ENCODE measurements around the gene KCNK10. TPM values are rescaled to one million over a fixed set of nuclear protein-coding genes. Genes with fewer than 3 reads are reported as not detected.

KCNK10 gene
- total and polyA plus RNA-seq, 4 experiments from 2014 or later: not detected

DNA sequence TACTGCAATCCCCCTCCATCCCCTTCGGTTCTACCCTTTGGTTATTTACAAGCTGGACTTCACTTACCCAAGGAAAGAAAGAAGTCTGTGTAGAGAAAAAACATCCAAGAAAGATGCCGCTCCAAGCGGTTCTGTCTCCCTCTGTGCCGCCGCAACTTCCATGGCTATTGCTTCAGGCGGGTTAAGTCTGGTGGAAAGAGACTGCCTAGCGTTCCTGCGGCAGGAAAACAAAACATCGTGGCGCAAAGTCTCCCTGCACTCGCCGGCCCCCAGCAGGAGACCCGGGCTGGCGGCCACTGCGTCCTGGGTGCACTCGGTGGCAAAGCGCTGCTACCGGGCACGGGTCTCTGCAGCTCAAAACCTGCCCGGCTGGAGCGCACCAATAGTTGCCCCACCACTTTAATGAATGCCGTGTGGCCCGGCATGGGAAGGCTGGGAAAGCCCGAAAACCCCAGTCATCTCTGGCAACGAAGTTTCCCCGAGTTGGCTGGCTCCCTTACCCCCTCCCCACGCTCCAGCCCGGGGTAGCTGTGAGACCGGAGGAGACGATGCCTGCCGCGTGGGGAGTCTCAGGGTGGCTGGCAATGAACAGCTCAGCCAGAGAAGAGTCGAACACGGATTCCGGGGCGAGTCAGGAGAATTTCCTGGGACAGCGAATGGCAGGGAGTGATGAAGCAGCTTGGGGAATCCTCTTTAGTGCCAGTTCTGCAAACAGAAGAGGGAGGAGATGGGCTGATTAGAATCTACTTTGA, 3.5 kb upstream of the KCNK10 start:
- peaks cover 0 to 1% (median 0%) of the 10 kb centered on the region in 8 donors for H3K9me3 Mint-ChIP-seq
- peaks cover 44 to 51% of the 10 kb centered on the region in 2 donors for H3K27me3 Mint-ChIP-seq
- peaks cover 0 to 8% (median 6%) of the 10 kb centered on the region in 4 donors for H3K4me1 Mint-ChIP-seq
- H3K4me3 Mint-ChIP-seq: no peak overlapping the region
- H3K27me3 ChIP-seq (ENCODE audit: insufficient read depth, low read length): peaks cover 16% of the 10 kb centered on the region
- H3K9me3 ChIP-seq (ENCODE audit: control insufficient read depth in 1 of 2, low read length in 2 of 2): no peaks in the 10 kb centered on the region
- H3K36me3 Mint-ChIP-seq: no peaks in the 10 kb centered on the region
- intact Hi-C loops (cut with micrococcal nuclease): no loop called here
- CTCF ChIA-PET (ENCODE audit: partially characterized antibody): no interaction called here
- DNase-seq: no peak
- POLR2A ChIA-PET (ENCODE audit: partially characterized antibody): no interaction called here
- H3K27ac Mint-ChIP-seq: no peak overlapping the region
- no peak overlapping the region for H3K27ac ChIP-seq (ENCODE audit: low read depth, low read length)
- H3K36me3 ChIP-seq (ENCODE audit: insufficient read depth, low read length): no peaks in the 10 kb centered on the region
- no peak overlapping the region for H3K4me3 ChIP-seq (ENCODE audit: low read length in 2 of 2)
- H3K4me1 ChIP-seq (ENCODE audit: insufficient read depth, low read length): no peaks in the 10 kb centered on the region

GRCh38 chr14:88325883-88326282, 2.8 kb upstream of the KCNK10 start:
- peaks cover 42 to 48% of the 10 kb centered on the region in 2 donors for H3K27me3 Mint-ChIP-seq
- intact Hi-C loops (cut with micrococcal nuclease): no loop called here
- H3K27me3 ChIP-seq (ENCODE audit: insufficient read depth, low read length): peaks cover 23% of the 10 kb centered on the region
- no peaks in the 10 kb centered on the region for H3K36me3 ChIP-seq (ENCODE audit: insufficient read depth, low read length)
- no peak overlapping the region for H3K4me3 Mint-ChIP-seq
- no peaks in the 10 kb centered on the region for H3K9me3 ChIP-seq (ENCODE audit: control insufficient read depth in 1 of 2, low read length in 2 of 2)
- ChIA-PET CTCF (ENCODE audit: partially characterized antibody) (no interaction called here), POLR2A (ENCODE audit: partially characterized antibody) (interaction anchor here (0.5 kb wide), 1 partner anchor 115 kb away, joined by 3 read pairs; no protein-coding TSS in a partner anchor)
- H3K36me3 Mint-ChIP-seq: no peaks in the 10 kb centered on the region
- peaks cover 0 to 1% (median 0%) of the 10 kb centered on the region in 8 donors for H3K9me3 Mint-ChIP-seq
- DNase-seq: no peak
- H3K27ac Mint-ChIP-seq: no peak overlapping the region
- H3K27ac ChIP-seq (ENCODE audit: low read depth, low read length): no peak overlapping the region
- no peak overlapping the region for H3K4me3 ChIP-seq (ENCODE audit: low read length in 2 of 2)
- no peaks in the 10 kb centered on the region for H3K4me1 ChIP-seq (ENCODE audit: insufficient read depth, low read length)
- H3K4me1 Mint-ChIP-seq: peaks cover 0 to 8% (median 6%) of the 10 kb centered on the region in 4 donors

GRCh38 chr14:88324930-88325329, 1.9 kb upstream of the KCNK10 start:
- no peaks in the 10 kb centered on the region for H3K4me1 ChIP-seq (ENCODE audit: insufficient read depth, low read length)
- H3K36me3 ChIP-seq (ENCODE audit: insufficient read depth, low read length): no peaks in the 10 kb centered on the region
- intact Hi-C loops (cut with micrococcal nuclease): no loop called here
- Mint-ChIP-seq H3K27ac (no peak overlapping the region), H3K4me3 (no peak overlapping the region), H3K4me1 (peaks cover 0 to 8% (median 6%) of the 10 kb centered on the region in 4 donors), H3K36me3 (no peaks in the 10 kb centered on the region), H3K27me3 (peaks cover 38 to 42% of the 10 kb centered on the region in 2 donors), H3K9me3 (peaks cover 0 to 1% (median 0%) of the 10 kb centered on the region in 8 donors)
- H3K27me3 ChIP-seq (ENCODE audit: insufficient read depth, low read length): peaks cover 24% of the 10 kb centered on the region
- ChIA-PET POLR2A (ENCODE audit: partially characterized antibody) (no interaction called here), CTCF (ENCODE audit: partially characterized antibody) (no interaction called here)
- no peak for DNase-seq
- H3K4me3 ChIP-seq (ENCODE audit: low read length in 2 of 2): no peak overlapping the region
- no peaks in the 10 kb centered on the region for H3K9me3 ChIP-seq (ENCODE audit: control insufficient read depth in 1 of 2, low read length in 2 of 2)
- no peak overlapping the region for H3K27ac ChIP-seq (ENCODE audit: low read depth, low read length)

DNA sequence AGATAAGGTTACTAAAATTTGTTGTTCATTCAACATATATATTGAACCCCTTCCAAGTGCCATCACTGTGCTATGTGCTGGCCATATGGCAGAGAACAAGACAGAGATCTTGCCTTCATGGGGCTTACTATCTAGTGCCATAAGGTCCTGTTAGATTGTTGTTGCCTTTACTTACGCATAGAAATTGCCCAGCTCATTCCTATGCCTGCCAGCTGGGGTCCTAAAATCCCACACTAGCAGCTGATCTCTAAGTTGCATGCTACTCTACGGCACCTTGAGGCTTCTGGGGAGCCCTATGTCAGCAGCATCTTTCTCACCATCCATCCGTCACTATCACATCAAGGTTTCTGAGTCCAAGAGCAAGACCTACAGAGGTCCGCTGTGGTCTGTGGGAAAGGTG, 1.4 kb upstream of the KCNK10 start:
- H3K36me3 Mint-ChIP-seq: no peaks in the 10 kb centered on the region
- peak overlapping the region in 1 of 8 donors; percentile 19 for H3K4me3 Mint-ChIP-seq
- POLR2A ChIA-PET (ENCODE audit: partially characterized antibody): no interaction called here
- Histone ChIP-seq H3K4me3 (ENCODE audit: low read length in 2 of 2) (no peak overlapping the region), H3K27me3 (ENCODE audit: insufficient read depth, low read length) (peaks cover 24% of the 10 kb centered on the region), H3K4me1 (ENCODE audit: insufficient read depth, low read length) (no peaks in the 10 kb centered on the region), H3K9me3 (ENCODE audit: control insufficient read depth in 1 of 2, low read length in 2 of 2) (no peaks in the 10 kb centered on the region), H3K36me3 (ENCODE audit: insufficient read depth, low read length) (no peaks in the 10 kb centered on the region), H3K27ac (ENCODE audit: low read depth, low read length) (no peak overlapping the region)
- peaks cover 0 to 8% (median 6%) of the 10 kb centered on the region in 4 donors for H3K4me1 Mint-ChIP-seq
- peaks cover 37 to 38% of the 10 kb centered on the region in 2 donors for H3K27me3 Mint-ChIP-seq
- peaks cover 0 to 1% (median 0%) of the 10 kb centered on the region in 8 donors for H3K9me3 Mint-ChIP-seq
- DNase-seq: no peak
- intact Hi-C loops (cut with micrococcal nuclease): no loop called here
- no peak overlapping the region for H3K27ac Mint-ChIP-seq
- CTCF ChIA-PET (ENCODE audit: partially characterized antibody): no interaction called here

- intact Hi-C loops (cut with micrococcal nuclease): no loop called here
These were observed 592 bp upstream of the KCNK10 start for GRCh38 chr14:88323523-88324199.

DNA sequence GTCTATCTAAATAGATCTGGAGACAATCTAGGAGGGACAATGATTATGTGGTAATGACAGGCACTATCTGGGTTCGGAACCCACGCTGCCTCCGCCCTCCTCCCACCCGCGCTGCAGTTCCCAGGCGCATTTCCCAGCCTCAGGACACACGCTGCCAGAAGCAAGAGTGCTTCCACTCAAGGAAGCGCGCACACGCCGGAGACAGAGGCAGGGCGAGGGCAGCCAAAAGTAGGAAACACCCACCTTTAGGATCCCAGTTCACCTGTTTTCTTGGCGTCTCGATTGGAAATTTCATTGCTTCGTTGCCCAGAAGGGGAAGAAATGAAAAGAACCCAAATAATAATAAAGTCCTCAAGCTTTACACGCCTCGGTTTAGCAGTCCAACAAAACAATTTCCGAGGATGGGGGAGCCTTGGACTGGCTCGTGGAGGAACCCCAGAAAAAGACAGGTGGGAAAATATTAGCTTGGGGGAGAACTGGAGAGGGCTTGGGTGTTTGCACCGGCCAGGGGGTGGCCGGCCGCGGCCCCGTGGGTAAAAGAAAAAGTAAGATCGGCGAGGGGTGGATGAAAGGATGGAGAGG, 474 bp downstream of the KCNK10 start:
- CTCF ChIA-PET (ENCODE audit: partially characterized antibody): no interaction called here
- Histone ChIP-seq H3K36me3 (ENCODE audit: insufficient read depth, low read length) (no peaks in the 10 kb centered on the region), H3K27me3 (ENCODE audit: insufficient read depth, low read length) (peaks cover 24% of the 10 kb centered on the region), H3K4me3 (ENCODE audit: low read length in 2 of 2) (no peak overlapping the region), H3K27ac (ENCODE audit: low read depth, low read length) (no peak overlapping the region), H3K9me3 (ENCODE audit: control insufficient read depth in 1 of 2, low read length in 2 of 2) (no peaks in the 10 kb centered on the region), H3K4me1 (ENCODE audit: insufficient read depth, low read length) (no peaks in the 10 kb centered on the region)
- H3K27ac Mint-ChIP-seq: no peak overlapping the region
- intact Hi-C loops (cut with micrococcal nuclease): no loop called here
- DNase-seq: no peak
- POLR2A ChIA-PET (ENCODE audit: partially characterized antibody): no interaction called here
- peaks cover 0 to 1% (median 0%) of the 10 kb centered on the region in 8 donors for H3K9me3 Mint-ChIP-seq
- H3K27me3 Mint-ChIP-seq: peaks cover 24 to 43% of the 10 kb centered on the region in 2 donors
- no peaks in the 10 kb centered on the region for H3K36me3 Mint-ChIP-seq
- H3K4me3 Mint-ChIP-seq: peak overlapping the region in 5 of 8 donors; percentile 9 to 43 (median 22)
- H3K4me1 Mint-ChIP-seq: peaks cover 0 to 8% (median 6%) of the 10 kb centered on the region in 4 donors

More at GRCh38 chr14:88323523-88324199, 592 bp upstream of the KCNK10 start:
- no peaks in the 10 kb centered on the region for H3K9me3 ChIP-seq (ENCODE audit: control insufficient read depth in 1 of 2, low read length in 2 of 2)
- H3K4me1 ChIP-seq (ENCODE audit: insufficient read depth, low read length): no peaks in the 10 kb centered on the region
- peak overlapping the region in 5 of 8 donors; percentile 22 to 66 (median 35) for H3K4me3 Mint-ChIP-seq
- no peak overlapping the region for H3K4me3 ChIP-seq (ENCODE audit: low read length in 2 of 2)
- H3K36me3 Mint-ChIP-seq: no peaks in the 10 kb centered on the region
- H3K9me3 Mint-ChIP-seq: peaks cover 0 to 1% (median 0%) of the 10 kb centered on the region in 8 donors
- ChIA-PET POLR2A (ENCODE audit: partially characterized antibody) (no interaction called here), CTCF (ENCODE audit: partially characterized antibody) (no interaction called here)
- H3K27me3 Mint-ChIP-seq: peaks cover 31 to 38% of the 10 kb centered on the region in 2 donors
- no peak for DNase-seq
- H3K4me1 Mint-ChIP-seq: peaks cover 0 to 8% (median 6%) of the 10 kb centered on the region in 4 donors
- no peak overlapping the region for H3K27ac Mint-ChIP-seq
- H3K27ac ChIP-seq (ENCODE audit: low read depth, low read length): no peak overlapping the region
- H3K36me3 ChIP-seq (ENCODE audit: insufficient read depth, low read length): no peaks in the 10 kb centered on the region
- H3K27me3 ChIP-seq (ENCODE audit: insufficient read depth, low read length): peaks cover 24% of the 10 kb centered on the region

Measured in CD4-positive, alpha-beta memory T cell (primary cell).